NB4 (cell line): ENCODE data around the gene EEF1A2.

Experiments
- POLR2A ChIP-seq: IDR thresholded peaks from 2 replicates; pipeline ENCODE4 v1.6.1; 2011; ENCODE audit warnings: mild to moderate bottlenecking; ENCODE audit not compliant: insufficient read length; ENCODE audit errors: extremely low read depth
- TF ChIP-seq, protein P1 (sequence below): IDR thresholded peaks from one replicate; pipeline ENCODE4 v1.5.1; 2012; ENCODE audit warnings: low read depth, low read length

DNA sequence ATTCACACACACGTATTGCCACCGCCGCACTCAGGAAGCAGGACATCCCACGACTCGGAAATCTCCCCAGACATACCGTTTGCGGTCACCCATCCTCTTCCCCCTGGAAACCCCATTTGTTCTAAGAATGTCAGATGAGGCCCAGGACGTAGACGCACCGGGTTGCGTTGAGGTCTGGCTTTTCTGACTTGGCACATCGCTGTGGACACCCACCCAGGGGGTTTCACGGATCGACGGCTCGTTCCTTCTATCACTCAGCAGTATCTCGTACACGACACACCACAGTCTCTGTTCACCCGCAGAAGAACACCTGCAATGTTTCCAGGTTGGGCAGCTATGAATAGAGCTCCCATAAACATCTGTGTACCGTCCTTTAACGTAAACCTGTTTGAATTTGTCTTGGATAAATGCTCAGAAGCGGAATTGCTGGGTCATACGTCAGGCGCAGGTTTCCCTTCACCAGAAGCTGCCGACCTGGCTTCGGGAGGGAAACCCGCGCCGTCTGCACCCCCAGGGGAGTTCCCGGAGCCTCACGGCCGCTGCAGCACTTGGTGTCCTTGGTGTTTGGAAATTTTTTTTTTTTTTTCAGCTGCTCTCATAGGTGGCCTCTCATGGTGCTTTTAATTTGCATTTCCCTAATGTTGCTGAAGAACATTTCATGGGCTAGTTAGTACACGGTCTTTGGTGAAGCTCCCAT lies 9.3 kb upstream of the EEF1A2 start:
- TF ChIP-seq, protein P1, sequence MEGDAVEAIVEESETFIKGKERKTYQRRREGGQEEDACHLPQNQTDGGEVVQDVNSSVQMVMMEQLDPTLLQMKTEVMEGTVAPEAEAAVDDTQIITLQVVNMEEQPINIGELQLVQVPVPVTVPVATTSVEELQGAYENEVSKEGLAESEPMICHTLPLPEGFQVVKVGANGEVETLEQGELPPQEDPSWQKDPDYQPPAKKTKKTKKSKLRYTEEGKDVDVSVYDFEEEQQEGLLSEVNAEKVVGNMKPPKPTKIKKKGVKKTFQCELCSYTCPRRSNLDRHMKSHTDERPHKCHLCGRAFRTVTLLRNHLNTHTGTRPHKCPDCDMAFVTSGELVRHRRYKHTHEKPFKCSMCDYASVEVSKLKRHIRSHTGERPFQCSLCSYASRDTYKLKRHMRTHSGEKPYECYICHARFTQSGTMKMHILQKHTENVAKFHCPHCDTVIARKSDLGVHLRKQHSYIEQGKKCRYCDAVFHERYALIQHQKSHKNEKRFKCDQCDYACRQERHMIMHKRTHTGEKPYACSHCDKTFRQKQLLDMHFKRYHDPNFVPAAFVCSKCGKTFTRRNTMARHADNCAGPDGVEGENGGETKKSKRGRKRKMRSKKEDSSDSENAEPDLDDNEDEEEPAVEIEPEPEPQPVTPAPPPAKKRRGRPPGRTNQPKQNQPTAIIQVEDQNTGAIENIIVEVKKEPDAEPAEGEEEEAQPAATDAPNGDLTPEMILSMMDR = no peak
- TF ChIP-seq POLR2A = no peak
